Fibroblast of skin of right biceps (primary cell): ENCODE results near the gene CXXC5.
"Not testable (repeated sequence)": the region's sequence is repeated elsewhere in the genome, so short reads cannot be mapped to it uniquely, and the experiment has no call there.

Experiments used
- DNase-seq: peaks from one replicate; pipeline ENCODE4 v3.0.0-alpha.2; 2013

Gene CXXC5

GRCh38 chr5:139696894-139697658 lies 48.9 kb downstream of the CXXC5 start:
- DNase-seq = peak; percentile 97

GRCh38 chr5:139698490-139699146 lies 50.5 kb downstream of the CXXC5 start:
- DNase-seq = peak; percentile 93

- no peak for DNase-seq
Observed at GRCh38 chr5:139699351-139699750, 51.2 kb downstream of the CXXC5 start.

- DNase-seq = no peak
Observed at GRCh38 chr5:139700711-139701055, 52.5 kb downstream of the CXXC5 start.

- DNase-seq = no peak
Observed at GRCh38 chr5:139701056-139701741, 53.0 kb downstream of the CXXC5 start.

GRCh38 chr5:139702548-139702947 lies 54.4 kb downstream of the CXXC5 start:
- DNase-seq = no peak

- no peak for DNase-seq
Observed at GRCh38 chr5:139704748-139705147, 56.6 kb downstream of the CXXC5 start.

- DNase-seq = no peak
Observed at GRCh38 chr5:139705191-139705590, 57.0 kb downstream of the CXXC5 start.

GRCh38 chr5:139705655-139706587 lies 57.8 kb downstream of the CXXC5 start:
- no peak for DNase-seq

- no peak for DNase-seq
Observed at GRCh38 chr5:139707445-139708003, 59.4 kb downstream of the CXXC5 start.

- no peak for DNase-seq
Observed at GRCh38 chr5:139708434-139708861, 60.3 kb downstream of the CXXC5 start.

GRCh38 chr5:139708877-139709581 lies 60.9 kb downstream of the CXXC5 start:
- DNase-seq = peak; percentile 61

GRCh38 chr5:139709582-139710318 lies 61.6 kb downstream of the CXXC5 start:
- peak; percentile 42 for DNase-seq

- DNase-seq = peak; percentile 79
Observed at GRCh38 chr5:139710319-139711066, 62.3 kb downstream of the CXXC5 start.

- DNase-seq = peak; percentile 76
Observed at GRCh38 chr5:139711067-139711905, 63.1 kb downstream of the CXXC5 start.

GRCh38 chr5:139711906-139712224 lies 63.7 kb downstream of the CXXC5 start:
- DNase-seq = no peak

- DNase-seq = no peak
Observed at GRCh38 chr5:139712412-139712811, 64.3 kb downstream of the CXXC5 start.

- not testable (repeated sequence) for DNase-seq
Observed at GRCh38 chr5:139713898-139714297, 65.7 kb downstream of the CXXC5 start.

- DNase-seq = no peak
Observed at GRCh38 chr5:139717221-139717620, 69.1 kb downstream of the CXXC5 start.
